ENCODE data around the gene DDIT3.

The DDIT3 gene

GRCh38 chr12:57546438-57547287, 26.3 kb upstream of the DDIT3 start, which contains the start of gene DCTN2:
Gene DCTN2 (minus strand): TSS chr12:57547192. CDS start chr12:57547063, 129 bp downstream.
- DNase-seq = peak; percentile 83 to 87

GRCh38 chr12:57545809-57546437, 25.6 kb upstream of the DDIT3 start:
- DNase-seq = no peak

- DNase-seq = no peak
These were observed 23.3 kb upstream of the DDIT3 start for GRCh38 chr12:57543581-57543980.

GRCh38 chr12:57541717-57542116, 21.4 kb upstream of the DDIT3 start:
- DNase-seq = no peak

- DNase-seq = no peak
These were observed 20.7 kb upstream of the DDIT3 start for GRCh38 chr12:57541001-57541400.

GRCh38 chr12:57539134-57539768, 18.9 kb upstream of the DDIT3 start:
- DNase-seq = no peak

GRCh38 chr12:57536597-57536942, 16.3 kb upstream of the DDIT3 start:
- no peak for DNase-seq

GRCh38 chr12:57535764-57536596, 15.7 kb upstream of the DDIT3 start:
- no peak for DNase-seq

GRCh38 chr12:57534991-57535543, 14.8 kb upstream of the DDIT3 start:
- no peak for DNase-seq

GRCh38 chr12:57534250-57534649, 13.9 kb upstream of the DDIT3 start:
- DNase-seq = no peak

- DNase-seq = no peak
These were observed 12.8 kb upstream of the DDIT3 start for GRCh38 chr12:57533108-57533507.

- no peak for DNase-seq
These were observed 11.5 kb upstream of the DDIT3 start for GRCh38 chr12:57531836-57532235.

- DNase-seq = no peak
These were observed 10.3 kb upstream of the DDIT3 start for GRCh38 chr12:57530396-57531142.

- DNase-seq = no peak
These were observed 9.5 kb upstream of the DDIT3 start for GRCh38 chr12:57529831-57530230.

GRCh38 chr12:57528831-57529555, 8.7 kb upstream of the DDIT3 start:
- DNase-seq = no peak

- no peak for DNase-seq
These were observed 7.9 kb upstream of the DDIT3 start for GRCh38 chr12:57528176-57528575.

- no peak for DNase-seq
These were observed 6.9 kb upstream of the DDIT3 start for GRCh38 chr12:57527184-57527583.

GRCh38 chr12:57526477-57527126, 6.3 kb upstream of the DDIT3 start:
- DNase-seq = no peak

GRCh38 chr12:57525615-57526383, 5.5 kb upstream of the DDIT3 start:
- no peak for DNase-seq
